Mesodermal cell (in vitro differentiated cells): ENCODE measurements around the gene C3orf22.

Source experiments
- H3K27ac ChIP-seq: 2 replicates; pipeline ENCODE4 v1.7.0; 2013; ENCODE audit warnings: mild to moderate bottlenecking, low read depth, low read length, moderate library complexity; ENCODE audit not compliant: severe bottlenecking
- H3K36me3 ChIP-seq: 2 replicates; pipeline ENCODE4 v1.7.1; 2013; ENCODE audit warnings: mild to moderate bottlenecking, low read length, moderate library complexity; ENCODE audit not compliant: control insufficient read depth, insufficient read depth
- H3K4me1 ChIP-seq: one replicate; pipeline ENCODE4 v1.7.1; 2013; ENCODE audit warnings: mild to moderate bottlenecking, low read length; ENCODE audit not compliant: insufficient read depth, control insufficient read depth, poor library complexity, severe bottlenecking
- H3K4me3 ChIP-seq: 2 replicates; pipeline ENCODE4 v1.7.0; 2013; ENCODE audit warnings: low read length, control low read depth, mild to moderate bottlenecking; ENCODE audit not compliant: insufficient read depth, poor library complexity, severe bottlenecking; ENCODE audit errors: extremely low read depth
- H3K9me3 ChIP-seq: 2 replicates; pipeline ENCODE4 v1.7.1; 2013; ENCODE audit warnings: mild to moderate bottlenecking, low read length, moderate library complexity; ENCODE audit not compliant: control insufficient read depth
- WGBS, 2 experiments: methylation state at CpG; one replicate each; pipeline ENCODE4 v1.1.5; 2013; ENCODE audit warnings: missing lambda C conversion rate in 2 of 2; ENCODE audit not compliant: insufficient coverage in 2 of 2; 5-methylcytosine and 5-hydroxymethylcytosine counted together

Gene C3orf22

GRCh38 chr3:126509597-126510307 lies 49.0 kb downstream of the C3orf22 start:
- 87 to 92% methylated on average over 16 of the region's 18 CpGs for WGBS, 2 experiments

GRCh38 chr3:126508564-126508964 lies 50.2 kb downstream of the C3orf22 start:
- Histone ChIP-seq H3K27ac (no peak overlapping the region), H3K9me3 (no peaks in the 10 kb centered on the region), H3K36me3 (no peaks in the 10 kb centered on the region), H3K4me3 (no peak overlapping the region), H3K4me1 (peaks cover 3% of the 10 kb centered on the region)
- WGBS, 2 experiments = 88 to 97% methylated on average over 4 of the region's 4 CpGs

More at GRCh38 chr3:126509597-126510307, 49.0 kb downstream of the C3orf22 start:
- no peaks in the 10 kb centered on the region for H3K36me3 ChIP-seq
- peaks cover 3% of the 10 kb centered on the region for H3K4me1 ChIP-seq
- H3K4me3 ChIP-seq = no peak overlapping the region
- H3K9me3 ChIP-seq = no peaks in the 10 kb centered on the region
- no peak overlapping the region for H3K27ac ChIP-seq

- Histone ChIP-seq H3K9me3 (no peaks in the 10 kb centered on the region), H3K27ac (no peak overlapping the region), H3K4me1 (peaks cover 3% of the 10 kb centered on the region), H3K36me3 (no peaks in the 10 kb centered on the region), H3K4me3 (no peak overlapping the region)
- WGBS, 2 experiments = 90 to 95% methylated on average over 7 to 9 of the region's 9 CpGs
Observed at GRCh38 chr3:126507886-126508285, 50.8 kb downstream of the C3orf22 start.

GRCh38 chr3:126503701-126504100 lies 55.0 kb downstream of the C3orf22 start:
- H3K4me1 ChIP-seq = no peaks in the 10 kb centered on the region
- no peak overlapping the region for H3K4me3 ChIP-seq
- no peak overlapping the region for H3K27ac ChIP-seq
- no peaks in the 10 kb centered on the region for H3K36me3 ChIP-seq
- H3K9me3 ChIP-seq = no peaks in the 10 kb centered on the region
- WGBS, 2 experiments = 91 to 93% methylated on average over 6 to 10 of the region's 10 CpGs

GRCh38 chr3:126502656-126503055 lies 56.1 kb downstream of the C3orf22 start:
- Histone ChIP-seq H3K36me3 (no peaks in the 10 kb centered on the region), H3K27ac (no peak overlapping the region), H3K4me1 (no peaks in the 10 kb centered on the region), H3K9me3 (no peaks in the 10 kb centered on the region), H3K4me3 (no peak overlapping the region)
- 67% methylated on average over 1 of the region's 1 CpG; no CpG with 5 or more reads in 1 of the 2 experiments for WGBS, 2 experiments

- H3K4me1 ChIP-seq = no peaks in the 10 kb centered on the region
- no peak overlapping the region for H3K4me3 ChIP-seq
- no peaks in the 10 kb centered on the region for H3K36me3 ChIP-seq
- no peaks in the 10 kb centered on the region for H3K9me3 ChIP-seq
- 59 to 64% methylated on average over 2 to 5 of the region's 7 CpGs for WGBS, 2 experiments
- no peak overlapping the region for H3K27ac ChIP-seq
Observed at GRCh38 chr3:126501736-126502135, 57.0 kb downstream of the C3orf22 start.

- Histone ChIP-seq H3K36me3 (no peaks in the 10 kb centered on the region), H3K4me3 (no peak overlapping the region), H3K9me3 (no peaks in the 10 kb centered on the region), H3K27ac (no peak overlapping the region), H3K4me1 (no peaks in the 10 kb centered on the region)
- WGBS, 2 experiments = 79 to 83% methylated on average over 4 of the region's 5 CpGs
Observed at GRCh38 chr3:126501054-126501453, 57.7 kb downstream of the C3orf22 start.

- WGBS, 2 experiments = 85 to 90% methylated on average over 6 to 7 of the region's 7 CpGs
- Histone ChIP-seq H3K36me3 (no peaks in the 10 kb centered on the region), H3K4me3 (no peak overlapping the region), H3K27ac (no peak overlapping the region), H3K9me3 (no peaks in the 10 kb centered on the region), H3K4me1 (no peaks in the 10 kb centered on the region)
Observed at GRCh38 chr3:126500016-126500415, 58.7 kb downstream of the C3orf22 start.
